Measurements from ENCODE around the gene VWC2L. TPM values are rescaled to one million over a fixed set of nuclear protein-coding genes. Genes with fewer than 3 reads are reported as not detected.

Gene VWC2L
- total RNA-seq, 1 experiment from 2014 or later, result not detected

DNA sequence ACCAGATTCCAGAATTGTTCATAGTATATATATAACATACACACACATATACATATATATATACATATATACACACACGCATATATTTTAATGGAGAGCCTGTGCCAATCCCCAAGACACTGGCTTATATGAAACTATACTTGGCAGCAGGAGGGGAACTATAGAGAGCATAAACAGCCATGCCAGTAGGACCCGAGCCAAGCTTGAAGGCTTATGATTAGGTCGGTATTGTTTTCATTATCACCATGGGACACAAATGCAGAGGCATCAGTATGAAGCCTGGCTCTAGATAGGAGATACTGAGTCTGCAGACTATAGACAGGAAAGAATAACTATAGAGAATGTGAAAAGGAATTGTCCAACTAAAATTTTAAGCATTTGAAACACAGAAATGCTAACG, 181.2 kb downstream of the VWC2L start:
- CTCF ChIA-PET, result no interaction called here
- Mint-ChIP-seq H3K36me3 (no peaks in the 10 kb centered on the region), H3K27me3 (ENCODE audit: low read depth) (peaks cover 92% of the 10 kb centered on the region), H3K4me1 (no peaks in the 10 kb centered on the region), H3K9me3 (peaks cover 3% of the 10 kb centered on the region; the same call in 1 of the 2 replicates), H3K4me3 (no peak overlapping the region), H3K27ac (no peak overlapping the region)
- POLR2A ChIA-PET, result no interaction called here
- DNase-seq (ENCODE audit: low spot score) (no peak), ATAC-seq (no peak)
- TF ChIP-seq JUN (CRISPR knock-in tag; IDR thresholded peaks at IDR 0.05), result no peak
- TF ChIP-seq, protein P1, sequence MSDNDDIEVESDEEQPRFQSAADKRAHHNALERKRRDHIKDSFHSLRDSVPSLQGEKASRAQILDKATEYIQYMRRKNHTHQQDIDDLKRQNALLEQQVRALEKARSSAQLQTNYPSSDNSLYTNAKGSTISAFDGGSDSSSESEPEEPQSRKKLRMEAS (CRISPR knock-in tag; IDR thresholded peaks at IDR 0.05), result no peak
- no peak for TF ChIP-seq TCF7 (CRISPR knock-in tag; IDR thresholded peaks at IDR 0.05; ENCODE audit: low read depth)
- TF ChIP-seq, protein P2, sequence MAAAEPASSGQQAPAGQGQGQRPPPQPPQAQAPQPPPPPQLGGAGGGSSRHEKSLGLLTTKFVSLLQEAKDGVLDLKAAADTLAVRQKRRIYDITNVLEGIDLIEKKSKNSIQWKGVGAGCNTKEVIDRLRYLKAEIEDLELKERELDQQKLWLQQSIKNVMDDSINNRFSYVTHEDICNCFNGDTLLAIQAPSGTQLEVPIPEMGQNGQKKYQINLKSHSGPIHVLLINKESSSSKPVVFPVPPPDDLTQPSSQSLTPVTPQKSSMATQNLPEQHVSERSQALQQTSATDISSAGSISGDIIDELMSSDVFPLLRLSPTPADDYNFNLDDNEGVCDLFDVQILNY (CRISPR knock-in tag; IDR thresholded peaks at IDR 0.05), result no peak
- TF ChIP-seq FOXK1 (CRISPR knock-in tag; IDR thresholded peaks at IDR 0.05), result no peak
- TF ChIP-seq, protein P3, sequence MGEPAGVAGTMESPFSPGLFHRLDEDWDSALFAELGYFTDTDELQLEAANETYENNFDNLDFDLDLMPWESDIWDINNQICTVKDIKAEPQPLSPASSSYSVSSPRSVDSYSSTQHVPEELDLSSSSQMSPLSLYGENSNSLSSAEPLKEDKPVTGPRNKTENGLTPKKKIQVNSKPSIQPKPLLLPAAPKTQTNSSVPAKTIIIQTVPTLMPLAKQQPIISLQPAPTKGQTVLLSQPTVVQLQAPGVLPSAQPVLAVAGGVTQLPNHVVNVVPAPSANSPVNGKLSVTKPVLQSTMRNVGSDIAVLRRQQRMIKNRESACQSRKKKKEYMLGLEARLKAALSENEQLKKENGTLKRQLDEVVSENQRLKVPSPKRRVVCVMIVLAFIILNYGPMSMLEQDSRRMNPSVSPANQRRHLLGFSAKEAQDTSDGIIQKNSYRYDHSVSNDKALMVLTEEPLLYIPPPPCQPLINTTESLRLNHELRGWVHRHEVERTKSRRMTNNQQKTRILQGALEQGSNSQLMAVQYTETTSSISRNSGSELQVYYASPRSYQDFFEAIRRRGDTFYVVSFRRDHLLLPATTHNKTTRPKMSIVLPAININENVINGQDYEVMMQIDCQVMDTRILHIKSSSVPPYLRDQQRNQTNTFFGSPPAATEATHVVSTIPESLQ (CRISPR knock-in tag; IDR thresholded peaks at IDR 0.05), result no peak
- TF ChIP-seq MYBL2 (CRISPR knock-in tag; IDR thresholded peaks at IDR 0.05), result no peak
- TF ChIP-seq, protein P4, sequence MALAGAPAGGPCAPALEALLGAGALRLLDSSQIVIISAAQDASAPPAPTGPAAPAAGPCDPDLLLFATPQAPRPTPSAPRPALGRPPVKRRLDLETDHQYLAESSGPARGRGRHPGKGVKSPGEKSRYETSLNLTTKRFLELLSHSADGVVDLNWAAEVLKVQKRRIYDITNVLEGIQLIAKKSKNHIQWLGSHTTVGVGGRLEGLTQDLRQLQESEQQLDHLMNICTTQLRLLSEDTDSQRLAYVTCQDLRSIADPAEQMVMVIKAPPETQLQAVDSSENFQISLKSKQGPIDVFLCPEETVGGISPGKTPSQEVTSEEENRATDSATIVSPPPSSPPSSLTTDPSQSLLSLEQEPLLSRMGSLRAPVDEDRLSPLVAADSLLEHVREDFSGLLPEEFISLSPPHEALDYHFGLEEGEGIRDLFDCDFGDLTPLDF (CRISPR knock-in tag; IDR thresholded peaks at IDR 0.05), result no peak
- TF ChIP-seq ATF1 (CRISPR knock-in tag; IDR thresholded peaks at IDR 0.05), result no peak
- no peak for TF ChIP-seq TEAD4 (CRISPR knock-in tag; IDR thresholded peaks at IDR 0.05)
- no peak for TF ChIP-seq ESRRA (CRISPR knock-in tag; IDR thresholded peaks at IDR 0.05; ENCODE audit: borderline replicate concordance)
- TF ChIP-seq, protein P5, sequence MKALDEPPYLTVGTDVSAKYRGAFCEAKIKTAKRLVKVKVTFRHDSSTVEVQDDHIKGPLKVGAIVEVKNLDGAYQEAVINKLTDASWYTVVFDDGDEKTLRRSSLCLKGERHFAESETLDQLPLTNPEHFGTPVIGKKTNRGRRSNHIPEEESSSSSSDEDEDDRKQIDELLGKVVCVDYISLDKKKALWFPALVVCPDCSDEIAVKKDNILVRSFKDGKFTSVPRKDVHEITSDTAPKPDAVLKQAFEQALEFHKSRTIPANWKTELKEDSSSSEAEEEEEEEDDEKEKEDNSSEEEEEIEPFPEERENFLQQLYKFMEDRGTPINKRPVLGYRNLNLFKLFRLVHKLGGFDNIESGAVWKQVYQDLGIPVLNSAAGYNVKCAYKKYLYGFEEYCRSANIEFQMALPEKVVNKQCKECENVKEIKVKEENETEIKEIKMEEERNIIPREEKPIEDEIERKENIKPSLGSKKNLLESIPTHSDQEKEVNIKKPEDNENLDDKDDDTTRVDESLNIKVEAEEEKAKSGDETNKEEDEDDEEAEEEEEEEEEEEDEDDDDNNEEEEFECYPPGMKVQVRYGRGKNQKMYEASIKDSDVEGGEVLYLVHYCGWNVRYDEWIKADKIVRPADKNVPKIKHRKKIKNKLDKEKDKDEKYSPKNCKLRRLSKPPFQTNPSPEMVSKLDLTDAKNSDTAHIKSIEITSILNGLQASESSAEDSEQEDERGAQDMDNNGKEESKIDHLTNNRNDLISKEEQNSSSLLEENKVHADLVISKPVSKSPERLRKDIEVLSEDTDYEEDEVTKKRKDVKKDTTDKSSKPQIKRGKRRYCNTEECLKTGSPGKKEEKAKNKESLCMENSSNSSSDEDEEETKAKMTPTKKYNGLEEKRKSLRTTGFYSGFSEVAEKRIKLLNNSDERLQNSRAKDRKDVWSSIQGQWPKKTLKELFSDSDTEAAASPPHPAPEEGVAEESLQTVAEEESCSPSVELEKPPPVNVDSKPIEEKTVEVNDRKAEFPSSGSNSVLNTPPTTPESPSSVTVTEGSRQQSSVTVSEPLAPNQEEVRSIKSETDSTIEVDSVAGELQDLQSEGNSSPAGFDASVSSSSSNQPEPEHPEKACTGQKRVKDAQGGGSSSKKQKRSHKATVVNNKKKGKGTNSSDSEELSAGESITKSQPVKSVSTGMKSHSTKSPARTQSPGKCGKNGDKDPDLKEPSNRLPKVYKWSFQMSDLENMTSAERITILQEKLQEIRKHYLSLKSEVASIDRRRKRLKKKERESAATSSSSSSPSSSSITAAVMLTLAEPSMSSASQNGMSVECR (CRISPR knock-in tag; IDR thresholded peaks at IDR 0.05; ENCODE audit: borderline replicate concordance), result no peak
- TF ChIP-seq ZNF232 (CRISPR knock-in tag; IDR thresholded peaks at IDR 0.05), result no peak
- TF ChIP-seq, protein P6, sequence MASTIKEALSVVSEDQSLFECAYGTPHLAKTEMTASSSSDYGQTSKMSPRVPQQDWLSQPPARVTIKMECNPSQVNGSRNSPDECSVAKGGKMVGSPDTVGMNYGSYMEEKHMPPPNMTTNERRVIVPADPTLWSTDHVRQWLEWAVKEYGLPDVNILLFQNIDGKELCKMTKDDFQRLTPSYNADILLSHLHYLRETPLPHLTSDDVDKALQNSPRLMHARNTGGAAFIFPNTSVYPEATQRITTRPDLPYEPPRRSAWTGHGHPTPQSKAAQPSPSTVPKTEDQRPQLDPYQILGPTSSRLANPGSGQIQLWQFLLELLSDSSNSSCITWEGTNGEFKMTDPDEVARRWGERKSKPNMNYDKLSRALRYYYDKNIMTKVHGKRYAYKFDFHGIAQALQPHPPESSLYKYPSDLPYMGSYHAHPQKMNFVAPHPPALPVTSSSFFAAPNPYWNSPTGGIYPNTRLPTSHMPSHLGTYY (CRISPR knock-in tag; IDR thresholded peaks at IDR 0.05), result no peak

DNA sequence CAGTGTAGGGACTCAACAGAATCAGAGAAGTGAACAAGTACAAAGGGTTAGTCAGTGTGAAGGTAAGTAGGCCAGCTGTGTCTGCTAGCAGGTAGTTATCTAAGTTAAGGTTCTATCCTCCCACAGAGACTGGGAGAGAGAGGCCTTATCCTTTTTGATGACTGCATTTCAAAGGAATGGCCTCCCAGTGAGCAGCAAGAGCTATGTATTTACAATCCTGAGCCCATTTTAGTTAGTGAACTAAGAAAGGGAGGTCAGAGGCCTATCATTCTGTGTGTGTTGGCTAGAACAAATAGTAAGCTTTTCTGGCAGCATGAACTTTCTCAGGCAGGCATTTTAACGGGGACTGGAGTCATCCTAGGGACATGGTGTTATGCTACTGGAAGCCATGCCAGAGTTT, 182.9 kb downstream of the VWC2L start:
- peak; percentile 97 for ATAC-seq
- H3K27ac Mint-ChIP-seq, result no peak overlapping the region
- ChIA-PET CTCF (no interaction called here), POLR2A (no interaction called here)
- peaks cover 3% of the 10 kb centered on the region; the same call in 1 of the 2 replicates for H3K9me3 Mint-ChIP-seq
- no peaks in the 10 kb centered on the region for H3K4me1 Mint-ChIP-seq
- DNase-seq (ENCODE audit: low spot score), result peak; percentile 55
- peaks cover 97% of the 10 kb centered on the region for H3K27me3 Mint-ChIP-seq (ENCODE audit: low read depth)
- TF ChIP-seq TEAD1 (CRISPR knock-in tag; IDR thresholded peaks at IDR 0.05) (0 out of 2 replicates have a peak, but pooled peaks have one; percentile 13), CBFB (CRISPR knock-in tag; IDR thresholded peaks at IDR 0.05; ENCODE audit: low read depth) (0 out of 2 replicates have a peak, but pooled peaks have one; percentile 31), NR3C1 (CRISPR knock-in tag; conservative IDR thresholded peaks at IDR 0.05; ENCODE audit: low read depth) (no peak)
- TF ChIP-seq, protein P3 (CRISPR knock-in tag; IDR thresholded peaks at IDR 0.05), result no peak
- no peaks in the 10 kb centered on the region for H3K36me3 Mint-ChIP-seq
- no peak overlapping the region for H3K4me3 Mint-ChIP-seq
